ENCODE data around the gene CST3.

Gene CST3

GRCh38 chr20:23624324-23624691, 13.4 kb downstream of the CST3 start:
- TF ChIP-seq TAF1 (IDR thresholded peaks at IDR 0.05; ENCODE audit: borderline replicate concordance, insufficient read depth, low read length) (no peak), POLR2AphosphoS5 (IDR thresholded peaks at IDR 0.05; ENCODE audit: low read depth, low read length) (no peak), SIN3A (IDR thresholded peaks at IDR 0.05; ENCODE audit: borderline replicate concordance, insufficient read depth, low read length) (no peak)

DNA sequence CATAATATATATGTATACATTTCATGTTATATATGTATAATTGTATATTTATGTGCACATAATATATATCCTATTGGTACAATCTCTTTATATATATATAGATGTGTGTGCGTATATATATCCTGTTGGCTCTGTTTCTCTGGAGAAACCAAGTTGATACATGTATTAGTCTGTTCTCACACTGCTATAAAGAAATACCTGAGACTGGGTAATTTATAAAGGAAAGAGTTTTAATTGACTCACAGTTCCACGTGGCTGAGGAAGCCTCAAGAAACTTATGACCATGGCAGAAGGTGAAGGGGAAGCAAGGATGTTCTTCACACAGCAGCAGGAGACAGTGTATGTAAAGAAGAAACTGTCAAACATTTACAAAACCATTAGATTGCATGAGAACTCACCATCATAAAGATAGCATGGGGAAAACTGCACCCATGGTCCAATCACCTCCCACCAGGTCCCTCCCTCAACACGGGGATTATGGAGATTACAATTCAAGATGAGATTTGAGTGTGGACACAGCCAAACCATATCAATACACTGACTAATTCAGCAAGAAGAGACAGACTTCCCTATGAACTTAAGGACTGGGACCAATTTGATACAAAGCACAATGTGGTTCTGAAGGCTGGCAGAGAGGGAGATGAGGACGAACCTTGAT, 14.0 kb downstream of the CST3 start:
- TF ChIP-seq TAF1 (IDR thresholded peaks at IDR 0.05; ENCODE audit: borderline replicate concordance, insufficient read depth, low read length) (no peak), FOXP2 (optimal IDR thresholded peaks at IDR 0.05; ENCODE audit: borderline replicate concordance, extremely low read depth, extremely low read length, insufficient read depth) (no peak), POLR2AphosphoS5 (IDR thresholded peaks at IDR 0.05; ENCODE audit: low read depth, low read length) (no peak), SIN3A (IDR thresholded peaks at IDR 0.05; ENCODE audit: borderline replicate concordance, insufficient read depth, low read length) (no peak), REST (IDR thresholded peaks at IDR 0.05; ENCODE audit: insufficient read depth in 1 of 2, low read depth in 2 of 2, low read length in 2 of 2) (no peak)

GRCh38 chr20:23622839-23623343, 14.9 kb downstream of the CST3 start:
- no peak for TF ChIP-seq TAF1 (IDR thresholded peaks at IDR 0.05; ENCODE audit: borderline replicate concordance, insufficient read depth, low read length)
- TF ChIP-seq FOXP2 (optimal IDR thresholded peaks at IDR 0.05; ENCODE audit: borderline replicate concordance, extremely low read depth, extremely low read length, insufficient read depth): no peak
- no peak for TF ChIP-seq REST (IDR thresholded peaks at IDR 0.05; ENCODE audit: insufficient read depth in 1 of 2, low read depth in 2 of 2, low read length in 2 of 2)
- no peak for TF ChIP-seq SIN3A (IDR thresholded peaks at IDR 0.05; ENCODE audit: borderline replicate concordance, insufficient read depth, low read length)

GRCh38 chr20:23614163-23614562, 23.6 kb downstream of the CST3 start:
- TF ChIP-seq FOXP2 (optimal IDR thresholded peaks at IDR 0.05; ENCODE audit: borderline replicate concordance, extremely low read depth, extremely low read length, insufficient read depth) (no peak), SIN3A (IDR thresholded peaks at IDR 0.05; ENCODE audit: borderline replicate concordance, insufficient read depth, low read length) (no peak), POLR2AphosphoS5 (IDR thresholded peaks at IDR 0.05; ENCODE audit: low read depth, low read length) (no peak), REST (IDR thresholded peaks at IDR 0.05; ENCODE audit: insufficient read depth in 1 of 2, low read depth in 2 of 2, low read length in 2 of 2) (no peak), TAF1 (IDR thresholded peaks at IDR 0.05; ENCODE audit: borderline replicate concordance, insufficient read depth, low read length) (no peak)

DNA sequence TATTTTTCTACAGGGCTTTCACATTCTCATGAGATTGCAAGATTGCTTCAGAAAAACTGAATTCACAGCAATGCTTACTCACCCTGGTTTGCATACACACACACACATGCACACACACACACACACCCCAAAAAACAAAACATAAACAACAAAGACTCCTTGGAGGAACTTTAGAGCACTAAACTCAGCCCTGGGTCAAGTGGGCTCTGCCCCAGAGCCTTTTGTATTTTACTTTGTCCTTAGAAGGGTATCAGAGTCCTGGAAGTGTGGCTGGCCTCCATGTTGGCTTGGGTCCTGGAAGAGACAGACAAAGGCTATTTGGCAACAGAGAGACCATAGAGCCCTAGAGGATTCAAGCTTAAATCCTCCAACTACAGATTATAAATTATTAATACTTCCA, 24.1 kb downstream of the CST3 start:
- TF ChIP-seq FOXP2 (optimal IDR thresholded peaks at IDR 0.05; ENCODE audit: borderline replicate concordance, extremely low read depth, extremely low read length, insufficient read depth): no peak
- TF ChIP-seq REST (IDR thresholded peaks at IDR 0.05; ENCODE audit: insufficient read depth in 1 of 2, low read depth in 2 of 2, low read length in 2 of 2): no peak
- no peak for TF ChIP-seq SIN3A (IDR thresholded peaks at IDR 0.05; ENCODE audit: borderline replicate concordance, insufficient read depth, low read length)

All from PFSK-1 (cell line).